Kidney (tissue), 14 donors: ENCODE measurements around the gene SOX11. TPM values are rescaled to one million over a fixed set of nuclear protein-coding genes. Genes with fewer than 3 reads are reported as not detected.
A peak's percentile ranks its signal among the peaks of the same experiment; 100 is the strongest.

Source experiments
- DNase-seq, 5 donors: peaks; one replicate each; pipeline ENCODE4 v3.0.0-alpha.2; 2013 to 2020
- FAIRE-seq: peaks from 2 replicates; lab custom pipeline; 2012; peaks lifted over from hg19 to GRCh38; lab: Jason Lieb, UNC
- H3K27ac ChIP-seq, 2 donors: one replicate each; pipeline ENCODE4 v1.7.0; 2013; ENCODE audit warnings: low read depth in 2 of 2, low read length in 2 of 2, inconsistent platforms in 1 of 2
- H3K27me3 ChIP-seq: one replicate; pipeline ENCODE4 v1.7.1; 2013; ENCODE audit warnings: low read length, inconsistent platforms; ENCODE audit not compliant: control insufficient read depth, insufficient read depth
- H3K36me3 ChIP-seq, 3 donors: one replicate each; pipeline versions ENCODE4 v1.7.0 to v1.7.1; 2013; ENCODE audit warnings: low read length in 3 of 3, control low read depth in 1 of 3, inconsistent platforms in 1 of 3; ENCODE audit not compliant: insufficient read depth in 3 of 3, control insufficient read depth in 2 of 3
- H3K4me1 ChIP-seq, 3 donors: one replicate each; pipeline versions ENCODE4 v1.7.0 to v1.7.1; 2013; ENCODE audit warnings: low read length in 3 of 3, inconsistent platforms in 1 of 3, low read depth in 1 of 3; ENCODE audit not compliant: control insufficient read depth in 2 of 3, insufficient read depth in 2 of 3
- H3K4me3 ChIP-seq, 3 donors: one replicate each; pipeline versions ENCODE4 v1.7.0 to v1.8.1; 2013; ENCODE audit warnings: low read length in 3 of 3, control low read depth in 1 of 3, inconsistent platforms in 1 of 3
- H3K9ac ChIP-seq, 3 donors: one replicate each; pipeline versions ENCODE4 v1.7.0 to v1.7.1; 2013; ENCODE audit warnings: low read length in 3 of 3, control low read depth in 1 of 3, inconsistent platforms in 1 of 3
- H3K9me3 ChIP-seq, 3 donors: one replicate each; pipeline versions ENCODE4 v1.7.0 to v1.7.1; 2013; ENCODE audit warnings: low read length in 3 of 3, control low read depth in 1 of 3, inconsistent platforms in 1 of 3; ENCODE audit not compliant: control insufficient read depth in 2 of 3, insufficient read depth in 1 of 3
- CTCF ChIP-seq: IDR thresholded peaks from 3 replicates; pipeline ENCODE4 v1.5.1; 2012; ENCODE audit warnings: mild to moderate bottlenecking, moderate library complexity, borderline replicate concordance; ENCODE audit not compliant: insufficient read depth; ENCODE audit errors: extremely low read depth
- intact Hi-C: fragments of 100-400 bp; cut with DNase I; formaldehyde crosslinking; loops from one replicate; pipeline ENCODE4 v1.11.1; 2022
- polyA plus RNA-seq: library from polyadenylated mRNA; stranded (reverse); fragments of 350-450 nt; fragmentation: Illumina TruSeq; extraction: RNeasy Lipid Tissue Mini Kit (QIAGEN cat#74804); gene quantifications from one replicate; pipeline ENCODE4 v1.2.3, GENCODE V29; 2014; ENCODE audit warnings: low read depth, low replicate concordance; ENCODE audit not compliant: insufficient read depth
- total RNA-seq: library from RNA; stranded (reverse); fragmentation: NEBNext Ultra II Directional; extraction: Animal tissue kit (Norgen Biotek cat#: 25700); gene quantifications from one replicate; pipeline ENCODE4 v1.2.1, GENCODE V29; 2021
- donor health status: control.
- donor health status: control.
- donor health status: control.
- donor health status: control.
- donor health status: control.
- donor health status: DM: yes; HTN: yes; CAD: no.
- donor health status: Normal renal cell carcinoma (clear cell type).

Gene SOX11
- total and polyA plus RNA-seq, 2 donors from 2014 or later = 0.22 TPM; not detected in 1

- TF ChIP-seq CTCF = no peak
- no peak overlapping the region for H3K27ac ChIP-seq
- H3K9me3 ChIP-seq = no peaks in the 10 kb centered on the region
- DNase-seq (peak in 4 of 5 donors; percentile 68 to 81 (median 80)), FAIRE-seq (no peak)
- peak overlapping the region in 1 of 3 donors; percentile 86 for H3K4me3 ChIP-seq
- H3K27me3 ChIP-seq = no peaks in the 10 kb centered on the region
- no peaks in the 10 kb centered on the region for H3K36me3 ChIP-seq
- intact Hi-C loops = no loop called here
- H3K9ac ChIP-seq = peak overlapping the region in 1 of 3 donors; percentile 84
- H3K4me1 ChIP-seq = no peaks in the 10 kb centered on the region
These were observed 2.1 kb downstream of the SOX11 start for GRCh38 chr2:5694306-5694705.

- peak in 4 of 5 donors; percentile 58 to 77 (median 70) for DNase-seq
These were observed 3.6 kb downstream of the SOX11 start for GRCh38 chr2:5695654-5696403.

GRCh38 chr2:5696404-5696944 lies 4.3 kb downstream of the SOX11 start:
- peak overlapping the region in 1 of 3 donors; percentile 44 for H3K9ac ChIP-seq
- no peaks in the 10 kb centered on the region for H3K36me3 ChIP-seq
- H3K9me3 ChIP-seq = no peaks in the 10 kb centered on the region
- intact Hi-C loops = no loop called here
- no peak overlapping the region for H3K27ac ChIP-seq
- no peaks in the 10 kb centered on the region for H3K27me3 ChIP-seq
- TF ChIP-seq CTCF = no peak
- H3K4me1 ChIP-seq = no peaks in the 10 kb centered on the region
- peak in 4 of 5 donors; percentile 53 to 73 (median 64) for DNase-seq
- peak overlapping the region in 1 of 3 donors; percentile 58 for H3K4me3 ChIP-seq
- no peak for FAIRE-seq

More at GRCh38 chr2:5695654-5696403, 3.6 kb downstream of the SOX11 start:
- Histone ChIP-seq H3K4me3 (peak overlapping the region in 1 of 3 donors; percentile 73), H3K27me3 (no peaks in the 10 kb centered on the region), H3K4me1 (no peaks in the 10 kb centered on the region), H3K36me3 (no peaks in the 10 kb centered on the region), H3K9ac (peak overlapping the region in 1 of 3 donors; percentile 54), H3K27ac (no peak overlapping the region), H3K9me3 (no peaks in the 10 kb centered on the region)
- no peak for FAIRE-seq
- no peak for TF ChIP-seq CTCF
- intact Hi-C loops = no loop called here
